T47D (cell line): Measurements from ENCODE around the gene CELF2.
"Not testable (repeated sequence)": the region's sequence is repeated elsewhere in the genome, so short reads cannot be mapped to it uniquely, and the experiment has no call there.

Experiments used
- DNase-seq, 2 experiments: peaks; one replicate each; pipeline versions ENCODE4 v3.0.0 to v3.0.0-alpha.2; 2011 to 2012; ENCODE audit warnings: low read depth in 1 of 2, low spot score in 1 of 2
- JUND ChIP-seq: IDR thresholded peaks from 2 replicates; pipeline ENCODE4 v1.6.1; 2012; ENCODE audit warnings: low read depth
- in situ Hi-C: cut with HindIII; loops from 2 replicates; pipeline ENCODE4 v1.10.0; 2016; ENCODE audit warnings: low sequenced_read_pairs, low pct_unique_long_range_greater_than_20kb

CELF2 gene

GRCh38 chr10:11335167-11335652, 317.5 kb downstream of the CELF2 start:
- TF ChIP-seq JUND: no peak
- no peak for DNase-seq
- in situ Hi-C loops: no loop called here

DNA sequence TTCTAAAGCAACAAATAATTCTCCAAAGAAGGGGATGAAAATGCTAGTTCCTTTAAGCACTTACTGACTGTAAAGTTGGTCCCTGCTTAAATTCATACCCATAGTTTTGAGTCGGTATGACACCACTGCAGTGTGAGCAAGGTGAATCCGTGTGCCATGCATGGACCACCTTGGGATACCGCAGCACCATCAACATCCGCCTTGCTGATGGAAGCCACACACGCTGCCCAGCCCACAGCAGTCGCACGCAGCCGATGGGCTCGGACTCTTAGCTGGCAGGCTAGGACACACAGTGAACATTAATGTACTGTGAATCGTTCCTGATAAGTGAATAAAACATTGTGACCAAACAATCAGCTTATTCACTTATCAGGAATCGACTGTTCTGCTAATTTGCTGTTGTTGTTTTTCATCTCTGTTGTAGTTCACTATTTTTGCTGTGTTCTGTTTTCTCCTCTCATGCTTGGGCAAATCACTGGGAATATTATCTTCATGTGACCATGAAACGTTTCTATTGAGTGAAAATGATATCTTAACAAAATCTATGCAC, 318.3 kb downstream of the CELF2 start:
- in situ Hi-C loops: no loop called here
- no peak for TF ChIP-seq JUND
- DNase-seq: no peak

GRCh38 chr10:11336722-11337162, 319.1 kb downstream of the CELF2 start:
- TF ChIP-seq JUND: no peak
- in situ Hi-C loops: no loop called here
- DNase-seq: no peak

DNA sequence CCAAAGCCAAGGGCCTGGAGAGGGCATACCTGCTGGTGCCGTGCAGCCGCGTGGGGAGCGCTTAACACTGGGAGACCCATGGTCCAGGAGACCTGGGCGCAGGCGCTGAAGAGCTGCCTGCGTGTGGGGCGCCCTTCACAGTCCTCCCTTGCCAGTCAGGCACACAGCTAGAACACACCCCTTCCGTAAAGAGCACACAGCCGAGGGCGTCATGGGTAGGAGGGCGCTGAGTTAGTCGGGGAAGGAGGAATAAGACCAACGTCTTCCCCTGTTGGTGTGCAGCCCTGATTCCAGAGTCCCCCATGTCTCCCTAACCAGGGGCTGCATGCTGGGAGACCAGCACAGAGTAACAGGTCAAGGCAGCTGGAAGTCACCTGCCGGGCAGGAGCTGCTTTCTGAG, 319.8 kb downstream of the CELF2 start:
- in situ Hi-C loops: no loop called here
- DNase-seq: no peak
- TF ChIP-seq JUND: no peak

DNA sequence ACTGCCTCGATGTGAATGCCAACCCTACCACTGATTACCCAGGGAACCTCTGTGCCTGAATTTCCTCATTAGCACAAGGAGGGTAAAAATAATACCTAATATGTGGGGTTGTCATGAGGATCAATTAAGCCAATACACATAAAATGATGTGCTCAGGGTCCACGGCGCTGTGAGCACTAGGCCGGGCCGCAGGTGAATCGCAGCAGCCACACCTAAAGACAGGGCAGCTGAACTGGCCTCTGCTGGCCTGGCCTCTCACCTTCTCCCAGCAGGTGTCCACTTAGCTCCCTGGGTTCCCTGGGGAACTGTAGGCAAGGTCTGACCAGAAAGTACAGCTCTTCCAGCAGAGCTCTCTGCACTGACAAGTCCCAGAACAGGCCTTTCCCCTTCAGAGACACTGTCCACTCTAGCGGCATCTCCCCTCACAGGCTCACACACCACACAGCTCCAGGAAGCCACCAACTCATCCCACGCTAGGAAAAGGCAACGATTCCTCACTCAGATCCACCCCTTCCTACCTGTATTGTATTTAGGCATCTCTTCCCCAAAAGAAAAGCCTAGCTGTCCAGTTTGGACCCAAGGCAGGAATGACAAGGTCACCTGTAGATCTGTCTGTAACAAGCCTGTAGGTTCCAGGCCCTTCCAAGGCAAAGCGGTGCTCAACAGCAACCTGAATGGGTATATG, 320.6 kb downstream of the CELF2 start:
- no peak for TF ChIP-seq JUND
- DNase-seq: no peak
- in situ Hi-C loops: no loop called here

GRCh38 chr10:11339013-11339412, 321.3 kb downstream of the CELF2 start:
- in situ Hi-C loops: no loop called here
- TF ChIP-seq JUND: no peak

GRCh38 chr10:11339660-11340059, 322.0 kb downstream of the CELF2 start:
- in situ Hi-C loops: no loop called here
- no peak for TF ChIP-seq JUND
- DNase-seq: no peak

More at GRCh38 chr10:11339013-11339412, 321.3 kb downstream of the CELF2 start:
- DNase-seq: no peak

GRCh38 chr10:11341283-11341960, 323.8 kb downstream of the CELF2 start:
- in situ Hi-C loops: no loop called here
- TF ChIP-seq JUND: no peak
- no peak for DNase-seq

DNA sequence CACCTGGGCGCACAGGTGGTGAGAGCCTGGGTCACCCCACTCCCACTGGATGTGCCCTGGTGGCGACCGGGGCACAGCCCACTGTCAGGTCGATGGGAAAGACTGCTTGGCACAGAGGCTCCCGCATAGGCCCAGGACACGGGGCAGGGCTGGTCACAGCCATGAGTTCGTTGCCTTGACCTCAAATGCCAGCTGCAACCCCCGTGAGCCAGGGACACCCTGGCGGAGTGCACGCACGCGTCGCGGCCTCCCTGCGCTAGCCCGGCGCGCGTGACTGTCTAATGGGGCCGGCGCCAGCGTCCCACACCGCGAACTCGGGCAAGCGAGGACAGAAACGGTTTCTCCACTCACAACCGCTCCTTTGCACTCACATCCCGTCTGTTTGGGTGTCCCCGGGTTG, 326.4 kb downstream of the CELF2 start:
- in situ Hi-C loops: no loop called here
- DNase-seq: no peak
- no peak for TF ChIP-seq JUND

GRCh38 chr10:11344550-11344949, 326.9 kb downstream of the CELF2 start:
- DNase-seq: no peak
- TF ChIP-seq JUND: no peak
- in situ Hi-C loops: no loop called here

DNA sequence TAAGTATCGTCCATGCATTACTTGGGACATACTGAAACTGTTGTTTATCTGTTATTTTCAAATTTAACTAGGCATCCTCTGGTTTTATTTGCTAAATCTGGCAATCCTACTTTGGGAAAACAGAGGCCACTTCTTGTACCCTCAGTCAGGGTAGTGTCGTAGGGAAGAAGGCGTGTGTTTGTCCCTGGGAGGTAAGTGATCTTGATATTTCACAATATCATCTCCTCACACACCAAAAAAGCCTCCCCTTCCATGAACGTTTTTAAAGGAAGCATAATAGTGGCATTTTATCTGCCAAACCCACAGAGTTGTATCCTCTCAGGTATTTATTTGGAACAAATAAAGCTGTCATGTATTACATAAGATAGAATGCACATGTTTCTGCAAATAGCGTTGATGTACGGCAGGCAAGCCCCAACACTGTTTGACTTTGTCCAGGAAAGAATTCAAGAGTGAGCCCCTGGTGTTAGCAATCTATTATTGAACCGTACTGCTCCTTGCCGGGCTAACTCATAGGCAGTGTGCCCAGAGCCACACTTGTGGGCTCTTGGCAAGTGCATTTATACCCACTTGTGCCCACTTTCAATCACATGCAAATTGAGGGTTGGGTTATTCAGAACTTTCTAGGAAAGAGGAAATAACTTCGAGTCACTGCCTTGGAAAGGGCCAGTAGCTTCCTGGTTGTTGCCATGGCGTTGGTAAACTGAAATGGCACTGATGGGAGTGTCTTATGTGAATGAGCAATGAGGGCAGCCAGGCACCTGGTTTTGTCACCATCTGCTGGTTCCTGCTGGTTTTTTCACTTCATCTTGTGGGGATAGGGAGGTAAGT, 327.8 kb downstream of the CELF2 start:
- peak in 1 of 2 experiments; percentile 72 for DNase-seq
- in situ Hi-C loops: no loop called here
- TF ChIP-seq JUND: no peak

- DNase-seq, in situ Hi-C loops: not testable (repeated sequence)
Measured at GRCh38 chr10:11347580-11347979, 329.9 kb downstream of the CELF2 start.

GRCh38 chr10:11351801-11352200, 334.1 kb downstream of the CELF2 start:
- DNase-seq: no peak
- in situ Hi-C loops: no loop called here
- no peak for TF ChIP-seq JUND
